ENCODE results near the gene MAL.

MAL gene

GRCh38 chr2:95025406-95026319, at the start of gene MAL:
Gene MAL (plus strand): TSS chr2:95025708. CDS start chr2:95025793, 85 bp downstream.
- peak; percentile 39 to 54 for DNase-seq (ENCODE audit: low read depth in 1 of 2, low spot score in 1 of 2)

GRCh38 chr2:94977826-94978225, 47.7 kb upstream of the MAL start:
- DNase-seq (ENCODE audit: low read depth in 1 of 2, low spot score in 1 of 2), result no peak

GRCh38 chr2:94978917-94979316, 46.6 kb upstream of the MAL start:
- DNase-seq (ENCODE audit: low read depth in 1 of 2, low spot score in 1 of 2), result no peak

- no peak for DNase-seq (ENCODE audit: low read depth in 1 of 2, low spot score in 1 of 2)
Observed at GRCh38 chr2:94979406-94980375, 45.8 kb upstream of the MAL start.

GRCh38 chr2:94980406-94980805, 45.1 kb upstream of the MAL start:
- DNase-seq (ENCODE audit: low read depth in 1 of 2, low spot score in 1 of 2), result no peak

- no peak for DNase-seq (ENCODE audit: low read depth in 1 of 2, low spot score in 1 of 2)
Observed at GRCh38 chr2:94982156-94982555, 43.4 kb upstream of the MAL start.

GRCh38 chr2:94982675-94983074, 42.8 kb upstream of the MAL start:
- no peak for DNase-seq (ENCODE audit: low read depth in 1 of 2, low spot score in 1 of 2)

GRCh38 chr2:94984964-94985575, 40.4 kb upstream of the MAL start:
- no peak for DNase-seq (ENCODE audit: low read depth in 1 of 2, low spot score in 1 of 2)

- no peak for DNase-seq (ENCODE audit: low read depth in 1 of 2, low spot score in 1 of 2)
Observed at GRCh38 chr2:94985636-94986035, 39.9 kb upstream of the MAL start.

- no peak for DNase-seq (ENCODE audit: low read depth in 1 of 2, low spot score in 1 of 2)
Observed at GRCh38 chr2:94986392-94986963, 39.0 kb upstream of the MAL start.

- DNase-seq (ENCODE audit: low read depth in 1 of 2, low spot score in 1 of 2), result no peak
Observed at GRCh38 chr2:94987074-94988020, 38.2 kb upstream of the MAL start.

GRCh38 chr2:94990956-94991355, 34.6 kb upstream of the MAL start:
- no peak for DNase-seq (ENCODE audit: low read depth in 1 of 2, low spot score in 1 of 2)

GRCh38 chr2:94992360-94992759, 33.1 kb upstream of the MAL start:
- DNase-seq (ENCODE audit: low read depth in 1 of 2, low spot score in 1 of 2), result no peak

- no peak for DNase-seq (ENCODE audit: low read depth in 1 of 2, low spot score in 1 of 2)
Observed at GRCh38 chr2:94993176-94994062, 32.1 kb upstream of the MAL start.

- no peak for DNase-seq (ENCODE audit: low read depth in 1 of 2, low spot score in 1 of 2)
Observed at GRCh38 chr2:94994063-94994913, 31.2 kb upstream of the MAL start.

- DNase-seq (ENCODE audit: low read depth in 1 of 2, low spot score in 1 of 2), result no peak
Observed at GRCh38 chr2:94994914-94995552, 30.5 kb upstream of the MAL start.

- DNase-seq (ENCODE audit: low read depth in 1 of 2, low spot score in 1 of 2), result no peak
Observed at GRCh38 chr2:94995553-94996304, 29.8 kb upstream of the MAL start.

Data from activated T-helper 1 cell treated with anti-CD3 and anti-CD28 coated beads, Interleukin-2, amount 50 U/mL, for 16 hours (primary cell).